HG03039 (cell line): ENCODE data around the gene MALRD1.
"Not testable (repeated sequence)": the region's sequence is repeated elsewhere in the genome, so short reads cannot be mapped to it uniquely, and the experiment has no call there.

ENCODE experiments used
- ATAC-seq: cut with Tn5 transposase; IDR thresholded peaks from one replicate; pipeline ENCODE4 v1.9.1; 2021; ENCODE audit warnings: mild to moderate bottlenecking, moderate library complexity; ENCODE audit not compliant: unreplicated experiment

Gene MALRD1

GRCh38 chr10:19701427-19702052 is 652.9 kb downstream of the MALRD1 start:
- ATAC-seq, result no peak

GRCh38 chr10:19702215-19702614 is 653.6 kb downstream of the MALRD1 start:
- no peak for ATAC-seq

GRCh38 chr10:19704544-19704943 is 655.9 kb downstream of the MALRD1 start:
- no peak for ATAC-seq

- no peak for ATAC-seq
Observed at GRCh38 chr10:19705250-19705649, 656.6 kb downstream of the MALRD1 start.

- ATAC-seq, result no peak
Observed at GRCh38 chr10:19706904-19707303, 658.3 kb downstream of the MALRD1 start.

GRCh38 chr10:19707376-19707775 is 658.8 kb downstream of the MALRD1 start:
- ATAC-seq, result no peak

GRCh38 chr10:19708031-19708430 is 659.4 kb downstream of the MALRD1 start:
- ATAC-seq, result no peak

GRCh38 chr10:19710600-19710999 is 662.0 kb downstream of the MALRD1 start:
- no peak for ATAC-seq

- ATAC-seq, result no peak
Observed at GRCh38 chr10:19713159-19713558, 664.6 kb downstream of the MALRD1 start.

GRCh38 chr10:19713800-19714525 is 665.4 kb downstream of the MALRD1 start:
- ATAC-seq, result no peak

- no peak for ATAC-seq
Observed at GRCh38 chr10:19719284-19719683, 670.7 kb downstream of the MALRD1 start.

- ATAC-seq, result no peak
Observed at GRCh38 chr10:19724287-19724686, 675.7 kb downstream of the MALRD1 start.

- ATAC-seq, result no peak
Observed at GRCh38 chr10:19728376-19728775, 679.8 kb downstream of the MALRD1 start.

- no peak for ATAC-seq
Observed at GRCh38 chr10:19728964-19729363, 680.4 kb downstream of the MALRD1 start.

- ATAC-seq, result no peak
Observed at GRCh38 chr10:19730167-19730906, 681.7 kb downstream of the MALRD1 start.

GRCh38 chr10:19730907-19731217 is 682.3 kb downstream of the MALRD1 start:
- ATAC-seq, result no peak

- ATAC-seq, result no peak
Observed at GRCh38 chr10:19731560-19731959, 683.0 kb downstream of the MALRD1 start.

GRCh38 chr10:19738440-19738839 is 689.8 kb downstream of the MALRD1 start:
- ATAC-seq, result no peak

GRCh38 chr10:19739232-19739631 is 690.6 kb downstream of the MALRD1 start:
- not testable (repeated sequence) for ATAC-seq

- ATAC-seq, result not testable (repeated sequence)
Observed at GRCh38 chr10:19742144-19742543, 693.5 kb downstream of the MALRD1 start.

GRCh38 chr10:19745672-19746071 is 697.1 kb downstream of the MALRD1 start:
- no peak for ATAC-seq

- ATAC-seq, result no peak
Observed at GRCh38 chr10:19749185-19749729, 700.7 kb downstream of the MALRD1 start.
